VCaP (cell line): ENCODE results near the gene RELA.
A peak's percentile ranks its signal among the peaks of the same experiment; 100 is the strongest.

ENCODE experiments used
- H3K27ac ChIP-seq: fragments of 450-650 bp; 2 replicates; pipeline ENCODE4 v1.5.1; 2017
- CTCF ChIP-seq: fragments of 450-650 bp; conservative IDR thresholded peaks from 2 replicates; pipeline ENCODE4 v1.5.1; 2017; ENCODE audit warnings: mild to moderate bottlenecking, moderate library complexity

Gene RELA

GRCh38 chr11:65610404-65610803 lies 52.3 kb downstream of the RELA start:
- no peak for TF ChIP-seq CTCF
- H3K27ac ChIP-seq: peak overlapping the region; percentile 99

- TF ChIP-seq CTCF: no peak
- H3K27ac ChIP-seq: peak overlapping the region; percentile 99; the same call in 1 of the 2 replicates
Observed at GRCh38 chr11:65609665-65610064, 53.1 kb downstream of the RELA start.

- no peak overlapping the region for H3K27ac ChIP-seq
- no peak for TF ChIP-seq CTCF
Observed at GRCh38 chr11:65609229-65609628, 53.5 kb downstream of the RELA start.

DNA sequence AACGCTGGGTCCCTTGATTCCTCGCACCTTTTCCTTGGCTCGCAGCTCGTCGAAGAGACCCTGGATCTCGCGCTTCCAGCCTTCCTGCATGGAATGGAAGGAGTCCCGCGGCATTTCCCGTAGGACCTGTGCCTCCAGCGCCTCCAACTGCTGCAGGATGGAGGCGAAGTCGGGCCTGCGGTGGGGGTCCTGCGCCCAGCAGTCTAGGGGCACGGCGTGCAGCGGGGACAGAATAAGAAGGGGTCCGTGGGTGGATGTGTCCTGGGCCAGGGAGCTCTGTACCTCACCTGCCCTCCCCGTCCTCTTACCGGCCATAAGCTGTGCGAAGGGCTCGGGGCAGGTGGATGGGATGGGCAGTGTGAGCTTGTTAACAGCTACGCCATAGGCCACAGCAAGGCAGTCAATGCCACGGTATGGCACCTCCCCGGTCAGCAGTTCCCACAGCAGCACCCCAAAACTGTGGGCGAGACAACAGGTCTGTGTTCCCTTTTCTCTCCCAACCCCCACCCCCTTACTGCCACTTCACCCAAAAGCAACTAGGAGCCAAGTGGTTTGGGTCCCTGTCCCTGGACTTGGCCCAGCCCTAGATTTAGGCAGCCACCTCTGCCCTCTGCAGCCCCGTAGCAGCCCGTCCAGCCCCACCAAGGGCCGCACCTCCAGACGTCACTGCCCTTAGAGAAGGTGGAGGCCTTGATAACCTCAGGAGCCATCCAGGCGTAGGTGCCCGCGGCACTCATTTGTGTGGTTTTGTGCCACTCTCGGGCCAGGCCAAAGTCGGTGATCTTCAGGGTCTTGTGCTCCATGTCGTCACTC lies 54.9 kb downstream of the RELA start:
- TF ChIP-seq CTCF: no peak
- H3K27ac ChIP-seq: no peak overlapping the region

DNA sequence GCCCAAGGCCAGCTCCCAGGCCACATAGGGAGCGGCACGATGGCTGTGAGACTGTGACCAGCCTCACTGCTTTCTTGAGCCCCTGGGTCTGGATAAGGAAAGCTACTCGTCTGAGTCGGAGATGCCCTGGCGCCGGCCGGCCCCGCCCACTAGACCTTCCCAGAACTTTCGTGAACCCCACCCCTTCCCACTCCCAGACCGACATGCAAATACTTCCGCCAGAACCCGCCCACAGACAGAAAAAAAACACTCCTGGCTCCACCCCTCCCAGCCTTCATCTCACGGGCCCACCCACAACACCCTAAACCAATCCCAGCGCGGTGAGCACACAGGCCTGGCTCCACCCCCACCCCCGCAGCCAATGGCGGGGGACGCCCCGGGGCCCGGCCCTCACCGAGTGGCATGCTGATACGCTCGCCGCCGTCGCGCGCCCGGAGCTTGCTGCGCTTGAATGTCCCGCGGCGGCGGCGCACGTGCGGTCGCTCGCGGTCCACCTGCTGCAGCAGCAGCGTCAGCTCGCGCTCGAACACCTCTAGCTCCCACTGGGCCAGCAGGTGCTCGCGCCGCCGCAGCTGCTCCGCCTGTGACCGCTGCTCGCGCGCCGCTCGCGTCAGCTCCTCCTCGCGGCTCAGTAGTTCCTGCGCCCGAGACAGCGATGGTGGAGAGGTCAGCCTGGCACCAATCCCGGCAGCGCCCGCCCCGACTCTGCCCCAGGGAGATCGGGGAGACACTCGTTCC lies 55.7 kb downstream of the RELA start:
- TF ChIP-seq CTCF: no peak; the same call in 1 of the 2 replicates
- no peak overlapping the region for H3K27ac ChIP-seq

GRCh38 chr11:65604258-65604657 lies 58.5 kb downstream of the RELA start:
- H3K27ac ChIP-seq: no peak overlapping the region
- no peak for TF ChIP-seq CTCF
